B cell (primary cell): Measurements from ENCODE around the gene FAIM2. TPM values are rescaled to one million over a fixed set of nuclear protein-coding genes. Genes with fewer than 3 reads are reported as not detected.

Experiments used
- ATAC-seq: fragments of 200-7000 bp; cut with Tn5 transposase; one replicate; pipeline ENCODE4 v1.10.0; 2021; ENCODE audit warnings: low read depth, mild to moderate bottlenecking, moderate number of reproducible peaks, moderate library complexity
- CTCF ChIA-PET: fragments of 350-600 bp; sonication (Branson Sonifier 250); formaldehyde crosslinking; loops from one replicate; lab custom pipeline; 2021; ENCODE audit warnings: antibody characterized with exemption, inconsistent platforms; lab: Charles Lee
- POLR2A ChIA-PET: fragments of 350-600 bp; sonication (Branson Sonifier 250); formaldehyde crosslinking; loops from one replicate; lab custom pipeline; 2021; ENCODE audit warnings: antibody characterized with exemption; lab: Charles Lee
- DNase-seq: peaks from one replicate; pipeline ENCODE4 v3.0.0; 2013
- H2AFZ ChIP-seq: 2 replicates; pipeline ENCODE4 v1.6.1; 2012; ENCODE audit warnings: mild to moderate bottlenecking, low read depth, low read length; ENCODE audit not compliant: insufficient read depth, poor library complexity, severe bottlenecking
- H3K27ac ChIP-seq, 2 donors: 1 replicate in 1 of 2; 2 replicates in 1 of 2; pipeline ENCODE4 v1.5.1; 2012 to 2013; ENCODE audit warnings: low read length in 2 of 2, mild to moderate bottlenecking in 2 of 2, moderate library complexity in 1 of 2
- H3K27me3 ChIP-seq, 4 experiments: fragments of 200-600 bp in 1 of 4; sonication (generic) in 1 of 4; replicated peaks in 1 of 4; 1 replicate in 2 of 4; 2 replicates in 2 of 4; pipeline versions ENCODE4 v1.6.1 to v1.7.0; 2013 to 2016; ENCODE audit warnings: low read length in 3 of 4, mild to moderate bottlenecking in 2 of 4, mixed read lengths in 1 of 4, moderate library complexity in 1 of 4; ENCODE audit not compliant: insufficient read depth in 4 of 4, control insufficient read depth in 3 of 4; ENCODE audit errors: control extremely low read depth in 1 of 4
- H3K36me3 ChIP-seq, 2 experiments: replicated peaks in 1 of 2; 1 replicate in 1 of 2; 2 replicates in 1 of 2; pipeline versions ENCODE4 v1.6.1 to v1.7.1; 2013; ENCODE audit warnings: low read length in 1 of 2; ENCODE audit not compliant: insufficient read depth in 2 of 2, control insufficient read depth in 1 of 2; ENCODE audit errors: control extremely low read depth in 1 of 2, extremely low read depth in 1 of 2
- H3K4me1 ChIP-seq, 2 donors: fragments of 200-600 bp in 1 of 2; sonication (generic) in 1 of 2; 1 replicate in 1 of 2; 2 replicates in 1 of 2; pipeline versions ENCODE4 v1.5.1 to v1.6.1; 2013 to 2017; ENCODE audit warnings: low read length in 2 of 2; ENCODE audit not compliant: control insufficient read depth in 2 of 2, insufficient read depth in 2 of 2
- H3K4me2 ChIP-seq: replicated peaks from 2 replicates; pipeline ENCODE3; 2012; ENCODE audit warnings: mild to moderate bottlenecking, low read depth, low read length; ENCODE audit not compliant: poor library complexity, severe bottlenecking
- H3K4me3 ChIP-seq, 5 experiments: fragments of 200-600 bp in 1 of 5; sonication (generic) in 1 of 5; 1 replicate in 3 of 5; 2 replicates in 2 of 5; pipeline versions ENCODE4 v1.5.1 to v1.7.0; 2011 to 2016; ENCODE audit warnings: low read length in 4 of 5, mild to moderate bottlenecking in 4 of 5, low read depth in 2 of 5, control low read depth in 1 of 5, moderate library complexity in 1 of 5; ENCODE audit not compliant: insufficient read depth in 1 of 5; ENCODE audit errors: control extremely low read depth in 1 of 5, extremely low read depth in 1 of 5
- H3K79me2 ChIP-seq: fragments of 200-600 bp; sonication (generic); one replicate; pipeline ENCODE4 v1.6.0; 2016; ENCODE audit warnings: low read length; ENCODE audit not compliant: control insufficient read depth, insufficient read depth
- H3K9ac ChIP-seq: fragments of 200-600 bp; sonication (generic); 2 replicates; pipeline ENCODE4 v1.6.1; 2017; ENCODE audit warnings: mild to moderate bottlenecking, low read length, moderate library complexity
- H3K9me3 ChIP-seq, 3 donors: one replicate each; pipeline versions ENCODE4 v1.6.1 to v1.7.1; 2013; ENCODE audit warnings: low read length in 2 of 3; ENCODE audit not compliant: control insufficient read depth in 2 of 3, insufficient read depth in 1 of 3; ENCODE audit errors: control extremely low read depth in 1 of 3
- H4K20me1 ChIP-seq: 2 replicates; pipeline ENCODE4 v1.6.0; 2012; ENCODE audit warnings: mild to moderate bottlenecking, low read length; ENCODE audit not compliant: insufficient read depth, control insufficient read depth, poor library complexity, severe bottlenecking
- H3K27ac Mint-ChIP-seq: one replicate; pipeline ENCODE4 v1.8.0; 2021; ENCODE audit warnings: mixed read lengths
- H3K27me3 Mint-ChIP-seq: one replicate; pipeline ENCODE4 v1.8.0; 2021; ENCODE audit warnings: mixed read lengths
- H3K4me1 Mint-ChIP-seq: one replicate; pipeline ENCODE4 v1.8.0; 2021; ENCODE audit warnings: mixed read lengths
- H3K4me3 Mint-ChIP-seq: one replicate; pipeline ENCODE4 v1.8.0; 2021; ENCODE audit warnings: mixed read lengths
- H3K9me3 Mint-ChIP-seq: one replicate; pipeline ENCODE4 v1.8.0; 2022; ENCODE audit warnings: mixed read lengths; ENCODE audit not compliant: insufficient read depth
- EZH2 ChIP-seq: IDR thresholded peaks from 2 replicates; pipeline ENCODE4 v1.6.1; 2012; ENCODE audit warnings: borderline replicate concordance, low read depth, mild to moderate bottlenecking, moderate library complexity, low read length; ENCODE audit not compliant: insufficient read depth, poor library complexity, severe bottlenecking
- WGBS: methylation state at CpG from one replicate; pipeline ENCODE4 v1.1.5; 2013; ENCODE audit warnings: missing lambda C conversion rate; ENCODE audit not compliant: insufficient coverage; 5-methylcytosine and 5-hydroxymethylcytosine counted together
- intact Hi-C: fragments of 100-400 bp; cut with micrococcal nuclease; formaldehyde crosslinking; loops from one replicate; pipeline ENCODE4 v1.10.0; 2022
- polyA plus RNA-seq: library from polyadenylated mRNA; depleted of rRNA; stranded (reverse); fragments of >200 nt; gene quantifications from 2 replicates; pipeline ENCODE4 v1.2.3, GENCODE V29; 2012
- total RNA-seq, 2 donors: library from RNA; stranded (reverse); fragments of 120-200 nt in 1 of 2; gene quantifications; 1 replicate in 1 of 2; 2 replicates in 1 of 2; pipeline versions ENCODE4 v1.2.3 to v1.2.4, GENCODE V29; 2013 to 2022
- TF ChIP-seq, protein P1 (sequence below): fragments of 200-600 bp; IDR thresholded peaks from one replicate; pipeline ENCODE4 v1.8.0; 2022; ENCODE audit warnings: antibody characterized with exemption, mild to moderate bottlenecking

The FAIM2 gene
- total and polyA plus RNA-seq, 2 donors (not counting 1 experiment from before 2014, with no cell fraction given) = not detected

DNA sequence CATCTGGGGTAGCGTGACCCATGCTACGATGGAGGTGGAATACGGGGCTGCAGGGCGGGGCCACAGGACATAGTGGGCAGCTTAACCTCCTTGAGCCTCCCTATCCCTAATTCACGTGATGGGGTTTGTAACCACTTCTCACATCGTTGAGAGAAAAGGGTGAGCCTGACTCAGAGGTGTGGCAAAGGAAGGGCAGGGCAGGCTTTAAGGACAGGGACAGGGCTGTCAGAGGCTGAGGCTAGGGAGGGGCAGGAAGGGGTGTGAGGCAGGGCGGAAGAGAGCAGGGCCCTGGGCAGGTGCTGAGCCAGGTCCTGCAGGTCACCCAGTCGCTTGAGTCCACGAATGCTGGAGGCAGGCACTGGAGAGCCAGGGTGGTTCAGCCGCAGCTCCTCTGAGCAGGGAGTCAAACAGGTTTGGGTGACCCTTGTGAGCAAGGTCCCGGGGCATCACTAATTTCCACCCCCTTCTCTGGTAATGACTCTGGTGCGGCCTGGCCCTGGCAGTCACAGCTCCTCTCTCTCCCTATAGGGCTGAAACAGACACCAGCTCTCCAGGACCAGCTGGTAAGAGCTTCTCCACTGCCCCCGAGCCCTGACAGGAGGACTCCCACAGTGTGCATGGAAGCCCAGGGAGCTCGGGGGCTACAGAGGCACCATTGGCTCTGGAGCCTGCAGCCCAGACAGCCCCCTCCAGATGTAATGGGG, 39.4 kb upstream of the FAIM2 start:
- no peak for ATAC-seq
- Histone ChIP-seq H3K9ac (no peak overlapping the region), H3K4me2 (no peak overlapping the region), H4K20me1 (no peaks in the 10 kb centered on the region), H3K79me2 (no peaks in the 10 kb centered on the region), H3K27me3 (peaks cover 0 to 7% (median 2%) of the 10 kb centered on the region in 4 experiments), H3K4me1 (peaks cover 0 to 8% of the 10 kb centered on the region in 2 donors), H3K9me3 (no peaks in the 10 kb centered on the region), H3K36me3 (no peaks in the 10 kb centered on the region), H3K27ac (no peak overlapping the region), H2AFZ (no peak overlapping the region), H3K4me3 (no peak overlapping the region)
- TF ChIP-seq, protein P1, sequence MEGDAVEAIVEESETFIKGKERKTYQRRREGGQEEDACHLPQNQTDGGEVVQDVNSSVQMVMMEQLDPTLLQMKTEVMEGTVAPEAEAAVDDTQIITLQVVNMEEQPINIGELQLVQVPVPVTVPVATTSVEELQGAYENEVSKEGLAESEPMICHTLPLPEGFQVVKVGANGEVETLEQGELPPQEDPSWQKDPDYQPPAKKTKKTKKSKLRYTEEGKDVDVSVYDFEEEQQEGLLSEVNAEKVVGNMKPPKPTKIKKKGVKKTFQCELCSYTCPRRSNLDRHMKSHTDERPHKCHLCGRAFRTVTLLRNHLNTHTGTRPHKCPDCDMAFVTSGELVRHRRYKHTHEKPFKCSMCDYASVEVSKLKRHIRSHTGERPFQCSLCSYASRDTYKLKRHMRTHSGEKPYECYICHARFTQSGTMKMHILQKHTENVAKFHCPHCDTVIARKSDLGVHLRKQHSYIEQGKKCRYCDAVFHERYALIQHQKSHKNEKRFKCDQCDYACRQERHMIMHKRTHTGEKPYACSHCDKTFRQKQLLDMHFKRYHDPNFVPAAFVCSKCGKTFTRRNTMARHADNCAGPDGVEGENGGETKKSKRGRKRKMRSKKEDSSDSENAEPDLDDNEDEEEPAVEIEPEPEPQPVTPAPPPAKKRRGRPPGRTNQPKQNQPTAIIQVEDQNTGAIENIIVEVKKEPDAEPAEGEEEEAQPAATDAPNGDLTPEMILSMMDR = no peak
- TF ChIP-seq EZH2 = no peak
- intact Hi-C loops = no loop called here
- Mint-ChIP-seq H3K27ac (no peak overlapping the region), H3K4me3 (no peak overlapping the region), H3K9me3 (no peaks in the 10 kb centered on the region), H3K4me1 (peaks cover 15% of the 10 kb centered on the region), H3K27me3 (peaks cover 12% of the 10 kb centered on the region)
- 87% methylated on average over 12 of the region's 14 CpGs for WGBS
- ChIA-PET CTCF (interaction anchor here (0.6 to 2.0 kb wide), 3 partner anchors 9 to 160 kb away, joined by 3 to 9 read pairs (median 3); no protein-coding TSS in a partner anchor), POLR2A (no interaction called here)
- DNase-seq = no peak

DNA sequence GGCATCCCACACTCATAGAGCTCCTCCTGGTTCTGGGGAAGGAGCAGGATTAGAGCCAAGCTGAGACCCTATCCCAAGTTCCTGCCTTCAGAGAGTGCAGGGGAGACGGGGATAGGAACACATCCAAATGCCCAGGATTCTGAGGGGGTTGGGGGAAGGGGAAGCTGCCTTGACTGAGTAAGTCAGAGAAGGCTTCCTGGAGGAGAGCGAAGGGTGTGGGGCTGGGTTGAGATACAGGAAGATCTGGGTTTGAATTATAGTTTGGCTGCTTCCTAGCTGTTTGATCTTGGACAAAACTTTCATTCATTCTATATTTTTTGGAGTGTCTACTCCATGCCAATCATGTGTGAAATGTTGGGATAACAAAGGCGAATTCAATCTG, 38.8 kb upstream of the FAIM2 start:
- Histone ChIP-seq H4K20me1 (no peaks in the 10 kb centered on the region), H3K4me2 (no peak overlapping the region), H3K4me1 (peaks cover 0 to 8% of the 10 kb centered on the region in 2 donors), H3K79me2 (no peaks in the 10 kb centered on the region), H3K9ac (no peak overlapping the region), H2AFZ (no peak overlapping the region), H3K36me3 (no peaks in the 10 kb centered on the region), H3K9me3 (no peaks in the 10 kb centered on the region), H3K27ac (no peak overlapping the region), H3K27me3 (peaks cover 0 to 5% (median 2%) of the 10 kb centered on the region in 4 experiments), H3K4me3 (no peak overlapping the region)
- POLR2A ChIA-PET = no interaction called here
- no peak overlapping the region for H3K4me3 Mint-ChIP-seq
- TF ChIP-seq, protein P1 = no peak
- H3K9me3 Mint-ChIP-seq = no peaks in the 10 kb centered on the region
- intact Hi-C loops = no loop called here
- peaks cover 8% of the 10 kb centered on the region for H3K27me3 Mint-ChIP-seq
- WGBS = 94% methylated on average over 2 of the region's 3 CpGs
- peaks cover 15% of the 10 kb centered on the region for H3K4me1 Mint-ChIP-seq
- no peak for DNase-seq
- H3K27ac Mint-ChIP-seq = no peak overlapping the region
- ATAC-seq = no peak
- CTCF ChIA-PET = interaction anchor here (2.0 kb wide), 1 partner anchor 24 kb away, joined by 9 read pairs; no protein-coding TSS in a partner anchor
